K562 (cell line): ENCODE measurements around the gene HMCN2. TPM values are rescaled to one million over a fixed set of nuclear protein-coding genes. Genes with fewer than 3 reads are reported as not detected.
A peak's percentile ranks its signal among the peaks of the same experiment; 100 is the strongest.

Source experiments
- ATAC-seq: fragments of 200-7000 bp; cut with Tn5 transposase; 3 replicates; pipeline ENCODE4 v1.9.1; 2020; ENCODE audit warnings: moderate library complexity
- BruUV-seq: library from RNA; stranded (reverse); fragments of 400-500 nt; replicated peaks from 2 replicates; lab custom pipeline; 2021; lab: Mats Ljungman, UMichigan
- CTCF ChIA-PET: fragments of 300-600 bp; formaldehyde crosslinking; extraction: SDS; loops from one replicate; lab custom pipeline; 2021; ENCODE audit warnings: low intra/inter-chr PET ratio; lab: Yijun Ruan, JAX
- POLR2A ChIA-PET: fragments of 300-600, 350-650 bp; sonication (Branson Sonifier 250); formaldehyde crosslinking; extraction: SDS; loops from one replicate; lab custom pipeline; 2021; ENCODE audit warnings: antibody characterized with exemption, inconsistent platforms; lab: Yijun Ruan, JAX
- DNase-seq, 4 experiments: peaks; one replicate each; pipeline versions ENCODE4 v3.0.0 to v3.0.0-alpha.2; 2011 to 2018; ENCODE audit warnings: low spot score in 3 of 4, mixed read lengths in 3 of 4; ENCODE audit errors: extremely low read depth in 1 of 4
- FAIRE-seq: peaks from 2 replicates; lab custom pipeline; 2011; peaks lifted over from hg19 to GRCh38; lab: Jason Lieb, UNC
- H2AFZ ChIP-seq: 2 replicates; pipeline ENCODE4 v1.6.0; 2011; ENCODE audit warnings: low read depth, low read length, control low read depth, inconsistent platforms
- H3K27ac ChIP-seq: fragments of 200-600 bp; 3 replicates; pipeline ENCODE4 v1.8.0; 2011; ENCODE audit warnings: low read depth, mild to moderate bottlenecking, control low read depth, inconsistent platforms, low read length, moderate library complexity, mixed read lengths; ENCODE audit errors: extremely low read depth
- H3K27me3 ChIP-seq, 2 experiments: fragments of 300-600 bp in 1 of 2; 2 replicates in 1 of 2; 3 replicates in 1 of 2; pipeline versions ENCODE4 v1.6.0 to v1.8.0; 2011; ENCODE audit warnings: inconsistent platforms in 2 of 2, low read length in 2 of 2, mild to moderate bottlenecking in 1 of 2, mixed read lengths in 1 of 2, moderate library complexity in 1 of 2; ENCODE audit not compliant: control insufficient read depth in 2 of 2, insufficient read depth in 2 of 2
- H3K36me3 ChIP-seq: fragments of 300-600 bp; 3 replicates; pipeline ENCODE4 v1.8.0; 2011; ENCODE audit warnings: mild to moderate bottlenecking, low read length, inconsistent platforms; ENCODE audit not compliant: control insufficient read depth, insufficient read depth
- H3K4me1 ChIP-seq, 2 experiments: fragments of 200-600 bp in 1 of 2; replicated peaks in 1 of 2; 2 replicates in 1 of 2; 3 replicates in 1 of 2; pipeline versions ENCODE4 v1.5.1 to v1.8.0; 2011; ENCODE audit warnings: inconsistent platforms in 2 of 2, low read length in 2 of 2, mild to moderate bottlenecking in 1 of 2, mixed read lengths in 1 of 2, moderate library complexity in 1 of 2; ENCODE audit not compliant: control insufficient read depth in 2 of 2, insufficient read depth in 2 of 2
- H3K4me2 ChIP-seq: 2 replicates; pipeline ENCODE4 v1.6.1; 2011; ENCODE audit warnings: low read length, control low read depth, inconsistent platforms, mixed read lengths; ENCODE audit not compliant: insufficient read depth
- H3K4me3 ChIP-seq: fragments of 200-600 bp; sonication (generic), shearing (Covaris generic); 2 replicates; pipeline ENCODE4 v1.5.1; 2016; ENCODE audit warnings: control low read depth, inconsistent platforms
- H3K79me2 ChIP-seq: fragments of 200-600 bp; 3 replicates; pipeline ENCODE4 v1.8.0; 2011; ENCODE audit warnings: low read length, inconsistent platforms; ENCODE audit not compliant: control insufficient read depth, insufficient read depth
- H3K9ac ChIP-seq, 2 experiments: 2 replicates each; pipeline versions ENCODE4 v1.6.0 to v1.6.1; 2011; ENCODE audit warnings: low read depth in 2 of 2, low read length in 2 of 2, control low read depth in 1 of 2, inconsistent platforms in 1 of 2, mild to moderate bottlenecking in 1 of 2, mixed read lengths in 1 of 2; ENCODE audit not compliant: insufficient read depth in 1 of 2
- H3K9me1 ChIP-seq: one replicate; pipeline ENCODE4 v1.6.0; 2011; ENCODE audit warnings: inconsistent platforms, mild to moderate bottlenecking, low read length, moderate library complexity; ENCODE audit not compliant: control insufficient read depth, insufficient read depth
- H3K9me3 ChIP-seq: replicated peaks from 2 replicates; pipeline ENCODE4 v1.5.1; 2011; ENCODE audit warnings: low read depth, low read length, inconsistent platforms; ENCODE audit not compliant: control insufficient read depth, insufficient read depth
- H4K20me1 ChIP-seq: replicated peaks from 2 replicates; pipeline ENCODE4 v1.6.1; 2011; ENCODE audit warnings: low read length, inconsistent platforms, mixed read lengths; ENCODE audit not compliant: control insufficient read depth, insufficient read depth
- ATF7 ChIP-seq: fragments of 450-650 bp; IDR thresholded peaks from 2 replicates; pipeline ENCODE4 v1.7.1; 2014; ENCODE audit warnings: mild to moderate bottlenecking, moderate library complexity
- SMAD3 ChIP-seq: fragments of 450-650 bp; formaldehyde crosslinking; conservative IDR thresholded peaks from 2 replicates; pipeline ENCODE4 v1.4.0; 2020; ENCODE audit warnings: mild to moderate bottlenecking
- ZBTB7A ChIP-seq: IDR thresholded peaks from 2 replicates; pipeline ENCODE4 v1.6.1; 2011; ENCODE audit warnings: low read depth, mild to moderate bottlenecking, low read length, moderate library complexity, borderline replicate concordance; ENCODE audit not compliant: control insufficient read depth
- WGBS: fragments of 100-300 bp; shearing (Covaris generic); methylation state at CpG from one replicate; pipeline ENCODE4 v1.1.6; 2016; ENCODE audit warnings: low coverage, mixed read lengths; ENCODE audit not compliant: insufficient coverage; ENCODE audit errors: missing lambda C conversion rate; 5-methylcytosine and 5-hydroxymethylcytosine counted together
- in situ Hi-C: fragments of 300-500 bp; cut with MboI; formaldehyde crosslinking; loops from 4 replicates; pipeline ENCODE4 v1.15.0; 2018; ENCODE audit warnings: inconsistent platforms, mixed read lengths
- intact Hi-C: fragments of 100-400 bp; cut with micrococcal nuclease; formaldehyde crosslinking; loops from 2 replicates; pipeline ENCODE4 v1.14.2; 2022
- polyA plus RNA-seq, 8 experiments: library from polyadenylated mRNA; depleted of rRNA in 4 of 8; stranded (reverse) in 5 of 8; unstranded in 3 of 8; fragments of >200 nt; fragmentation: Nextera tagmentation in 2 of 8; fragmentation: Illumina TruSeq in 1 of 8; extraction: Ambion mirVana in 2 of 8; extraction: Trizol in 1 of 8; gene quantifications; 2 replicates each; pipeline versions ENCODE4 v1.2.1 to v1.2.3, GENCODE V29; 2011 to 2014; ENCODE audit warnings: inconsistent platforms in 1 of 8, missing spikeins in 1 of 8
- total RNA-seq, 7 experiments: library from RNA; depleted of rRNA in 6 of 7; stranded (reverse); fragments of >200 nt in 6 of 7; fragmentation: Illumina TruSeq in 2 of 7; extraction: Trizol in 2 of 7; gene quantifications; 2 replicates each; pipeline versions ENCODE4 v1.2.1 to v1.2.3, GENCODE V29; 2011 to 2021; ENCODE audit warnings: low replicate concordance in 1 of 7
- TF ChIP-seq, protein P1 (sequence below), 2 experiments: IDR thresholded peaks; 2 replicates each; pipeline ENCODE4 v1.6.1; 2011; ENCODE audit warnings: borderline replicate concordance in 1 of 2, control low read depth in 1 of 2, low read depth in 1 of 2, low read length in 1 of 2, mild to moderate bottlenecking in 1 of 2, mixed read lengths in 1 of 2, moderate library complexity in 1 of 2; ENCODE audit not compliant: insufficient read depth in 1 of 2, insufficient read length in 1 of 2, poor library complexity in 1 of 2, severe bottlenecking in 1 of 2; ENCODE audit errors: extremely low read depth in 1 of 2
- TF ChIP-seq, protein P2 (sequence below), 2 experiments: fragments of 450-650 bp; formaldehyde crosslinking in 1 of 2; IDR thresholded peaks; 2 replicates each; pipeline versions ENCODE4 v1.4.0 to v1.6.1; 2014 to 2020; ENCODE audit warnings: mild to moderate bottlenecking in 2 of 2, borderline replicate concordance in 1 of 2, low read depth in 1 of 2
- TF ChIP-seq, protein P3 (sequence below): fragments of 450-650 bp; IDR thresholded peaks from 2 replicates; pipeline ENCODE4 v1.6.1; 2018; ENCODE audit warnings: mild to moderate bottlenecking, low read depth; ENCODE audit not compliant: partially characterized antibody
- TF ChIP-seq, protein P4 (sequence below): fragments of 450-650 bp; formaldehyde crosslinking; IDR thresholded peaks from 2 replicates; pipeline ENCODE4 v1.4.0; 2020; ENCODE audit warnings: mild to moderate bottlenecking, moderate library complexity

HMCN2 gene
- total and polyA plus RNA-seq, 9 of the 15 experiments (the other 6 are each of a cell fraction or from before 2014, with no cell fraction given) = 0.01 TPM; not detected in 8

DNA sequence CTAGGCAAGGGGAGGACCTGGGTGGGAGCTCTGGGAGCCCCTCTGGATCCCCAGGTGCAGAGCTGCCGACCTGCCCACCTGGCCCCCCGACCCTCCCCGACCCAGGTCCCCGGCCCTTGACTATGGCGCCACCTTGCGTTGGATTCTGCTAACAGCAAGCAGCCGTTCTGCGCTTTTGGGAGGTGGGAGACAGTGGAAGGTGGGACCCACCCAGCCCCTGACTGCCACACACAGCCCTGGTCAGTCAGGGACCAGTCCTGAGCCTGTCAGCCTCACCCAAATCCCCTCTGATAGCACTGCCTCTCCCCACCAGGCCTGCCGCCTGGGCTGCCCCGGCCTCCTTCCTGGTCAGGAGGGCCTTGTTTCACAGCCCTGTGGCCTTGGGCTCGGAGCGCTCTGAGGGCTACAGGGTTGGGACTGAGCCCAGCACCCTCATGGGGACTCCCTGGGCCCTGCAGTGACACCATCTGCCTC, 77.9 kb downstream of the HMCN2 start:
- Histone ChIP-seq H2AFZ (no peak overlapping the region), H3K27ac (no peak overlapping the region), H3K4me1 (peaks cover 0 to 38% of the 10 kb centered on the region in 2 experiments; a peak in 2 of 5 replicates), H3K4me3 (no peak overlapping the region), H3K27me3 (peaks cover 0 to 23% of the 10 kb centered on the region in 2 experiments; a peak in 3 of 5 replicates), H3K9me1 (no peaks in the 10 kb centered on the region), H3K36me3 (no peaks in the 10 kb centered on the region; the same call in 2 of the 3 replicates), H4K20me1 (peaks cover 4% of the 10 kb centered on the region; the same call in 1 of the 2 replicates), H3K9ac (no peak overlapping the region), H3K9me3 (no peaks in the 10 kb centered on the region; the same call in 1 of the 2 replicates), H3K4me2 (no peak overlapping the region), H3K79me2 (no peaks in the 10 kb centered on the region)
- intact Hi-C loops (loop anchor here (2.0 to 10.0 kb wide), 3 partner anchors 99 to 459 kb away; no protein-coding TSS in a partner anchor), in situ Hi-C loops (loop anchor here (25.0 kb wide), 1 partner anchor 681 kb away; the partner anchor contains the start of gene PRRX2)
- DNase-seq (peak; percentile 49 to 78 (median 64)), FAIRE-seq (no peak), ATAC-seq (peak; percentile 76)
- CTCF ChIA-PET = interaction anchor here (1.1 to 3.1 kb wide), 3 partner anchors 236 to 606 kb away, joined by 3 to 11 read pairs (median 3); no protein-coding TSS in a partner anchor
- POLR2A ChIA-PET = no interaction called here
- WGBS = 22% methylated on average over 9 of the region's 12 CpGs
- BruUV-seq = no TSS peak
- TF ChIP-seq, protein P1, sequence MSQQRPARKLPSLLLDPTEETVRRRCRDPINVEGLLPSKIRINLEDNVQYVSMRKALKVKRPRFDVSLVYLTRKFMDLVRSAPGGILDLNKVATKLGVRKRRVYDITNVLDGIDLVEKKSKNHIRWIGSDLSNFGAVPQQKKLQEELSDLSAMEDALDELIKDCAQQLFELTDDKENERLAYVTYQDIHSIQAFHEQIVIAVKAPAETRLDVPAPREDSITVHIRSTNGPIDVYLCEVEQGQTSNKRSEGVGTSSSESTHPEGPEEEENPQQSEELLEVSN (IDR thresholded peaks at IDR 0.05; ENCODE audit: borderline replicate concordance in 1 of 2, extremely low read depth in 1 of 2, insufficient read depth in 1 of 2, insufficient read length in 1 of 2, low read depth in 1 of 2, low read length in 1 of 2, poor library complexity in 1 of 2, severe bottlenecking in 1 of 2) = no peak
- TF ChIP-seq ZBTB7A (peak; percentile 85), SMAD3 (CRISPR knock-in tag) (no peak), ATF7 (no peak)
- TF ChIP-seq, protein P2, sequence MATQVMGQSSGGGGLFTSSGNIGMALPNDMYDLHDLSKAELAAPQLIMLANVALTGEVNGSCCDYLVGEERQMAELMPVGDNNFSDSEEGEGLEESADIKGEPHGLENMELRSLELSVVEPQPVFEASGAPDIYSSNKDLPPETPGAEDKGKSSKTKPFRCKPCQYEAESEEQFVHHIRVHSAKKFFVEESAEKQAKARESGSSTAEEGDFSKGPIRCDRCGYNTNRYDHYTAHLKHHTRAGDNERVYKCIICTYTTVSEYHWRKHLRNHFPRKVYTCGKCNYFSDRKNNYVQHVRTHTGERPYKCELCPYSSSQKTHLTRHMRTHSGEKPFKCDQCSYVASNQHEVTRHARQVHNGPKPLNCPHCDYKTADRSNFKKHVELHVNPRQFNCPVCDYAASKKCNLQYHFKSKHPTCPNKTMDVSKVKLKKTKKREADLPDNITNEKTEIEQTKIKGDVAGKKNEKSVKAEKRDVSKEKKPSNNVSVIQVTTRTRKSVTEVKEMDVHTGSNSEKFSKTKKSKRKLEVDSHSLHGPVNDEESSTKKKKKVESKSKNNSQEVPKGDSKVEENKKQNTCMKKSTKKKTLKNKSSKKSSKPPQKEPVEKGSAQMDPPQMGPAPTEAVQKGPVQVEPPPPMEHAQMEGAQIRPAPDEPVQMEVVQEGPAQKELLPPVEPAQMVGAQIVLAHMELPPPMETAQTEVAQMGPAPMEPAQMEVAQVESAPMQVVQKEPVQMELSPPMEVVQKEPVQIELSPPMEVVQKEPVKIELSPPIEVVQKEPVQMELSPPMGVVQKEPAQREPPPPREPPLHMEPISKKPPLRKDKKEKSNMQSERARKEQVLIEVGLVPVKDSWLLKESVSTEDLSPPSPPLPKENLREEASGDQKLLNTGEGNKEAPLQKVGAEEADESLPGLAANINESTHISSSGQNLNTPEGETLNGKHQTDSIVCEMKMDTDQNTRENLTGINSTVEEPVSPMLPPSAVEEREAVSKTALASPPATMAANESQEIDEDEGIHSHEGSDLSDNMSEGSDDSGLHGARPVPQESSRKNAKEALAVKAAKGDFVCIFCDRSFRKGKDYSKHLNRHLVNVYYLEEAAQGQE (IDR thresholded peaks at IDR 0.05; ENCODE audit: borderline replicate concordance) = peak; percentile 66
- TF ChIP-seq, protein P2 (CRISPR knock-in tag; IDR thresholded peaks at IDR 0.05; ENCODE audit: low read depth) = no peak
- TF ChIP-seq, protein P3, sequence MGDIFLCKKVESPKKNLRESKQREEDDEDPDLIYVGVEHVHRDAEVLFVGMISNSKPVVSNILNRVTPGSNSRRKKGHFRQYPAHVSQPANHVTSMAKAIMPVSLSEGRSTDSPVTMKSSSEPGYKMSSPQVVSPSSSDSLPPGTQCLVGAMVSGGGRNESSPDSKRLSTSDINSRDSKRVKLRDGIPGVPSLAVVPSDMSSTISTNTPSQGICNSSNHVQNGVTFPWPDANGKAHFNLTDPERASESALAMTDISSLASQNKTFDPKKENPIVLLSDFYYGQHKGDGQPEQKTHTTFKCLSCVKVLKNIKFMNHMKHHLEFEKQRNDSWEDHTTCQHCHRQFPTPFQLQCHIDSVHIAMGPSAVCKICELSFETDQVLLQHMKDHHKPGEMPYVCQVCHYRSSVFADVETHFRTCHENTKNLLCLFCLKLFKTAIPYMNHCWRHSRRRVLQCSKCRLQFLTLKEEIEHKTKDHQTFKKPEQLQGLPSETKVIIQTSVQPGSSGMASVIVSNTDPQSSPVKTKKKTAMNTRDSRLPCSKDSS = no peak
- TF ChIP-seq, protein P4, sequence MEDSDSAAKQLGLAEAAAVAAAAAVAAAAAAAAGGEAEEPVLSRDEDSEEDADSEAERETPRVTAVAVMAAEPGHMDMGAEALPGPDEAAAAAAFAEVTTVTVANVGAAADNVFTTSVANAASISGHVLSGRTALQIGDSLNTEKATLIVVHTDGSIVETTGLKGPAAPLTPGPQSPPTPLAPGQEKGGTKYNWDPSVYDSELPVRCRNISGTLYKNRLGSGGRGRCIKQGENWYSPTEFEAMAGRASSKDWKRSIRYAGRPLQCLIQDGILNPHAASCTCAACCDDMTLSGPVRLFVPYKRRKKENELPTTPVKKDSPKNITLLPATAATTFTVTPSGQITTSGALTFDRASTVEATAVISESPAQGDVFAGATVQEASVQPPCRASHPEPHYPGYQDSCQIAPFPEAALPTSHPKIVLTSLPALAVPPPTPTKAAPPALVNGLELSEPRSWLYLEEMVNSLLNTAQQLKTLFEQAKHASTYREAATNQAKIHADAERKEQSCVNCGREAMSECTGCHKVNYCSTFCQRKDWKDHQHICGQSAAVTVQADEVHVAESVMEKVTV (CRISPR knock-in tag) = 0 out of 2 replicates have a peak, but pooled peaks have one; percentile 16
